ENCODE measurements around the gene PDE4D.

The PDE4D gene

DNA sequence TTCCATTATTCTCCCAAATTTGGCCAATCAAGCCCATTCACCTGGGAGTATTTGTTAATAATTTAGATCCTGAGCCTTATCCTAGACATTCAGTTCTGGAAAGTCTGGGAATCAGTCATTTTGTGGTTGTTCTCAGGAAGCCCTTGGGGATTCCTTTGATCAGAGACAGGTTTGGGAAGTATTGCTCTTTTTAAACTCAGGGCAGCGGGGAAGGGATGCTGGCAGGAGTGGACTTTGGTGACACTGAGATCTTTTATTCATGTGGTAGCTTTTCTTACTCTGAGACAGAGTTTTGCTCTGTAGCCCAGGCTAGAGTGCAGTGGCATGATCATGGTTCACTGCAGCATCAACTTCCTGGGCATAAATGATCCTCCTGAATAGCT, 723.8 kb downstream of the PDE4D start:
- Histone ChIP-seq H3K4me3 (ENCODE audit: low read depth, low read length) (no peak overlapping the region), H3K27ac (no peak overlapping the region), H3K27me3 (ENCODE audit: insufficient read depth, low read depth, severe bottlenecking) (no peaks in the 10 kb centered on the region), H3K9me3 (ENCODE audit: severe bottlenecking) (no peaks in the 10 kb centered on the region), H3K36me3 (no peaks in the 10 kb centered on the region)
- TF ChIP-seq, protein P1, sequence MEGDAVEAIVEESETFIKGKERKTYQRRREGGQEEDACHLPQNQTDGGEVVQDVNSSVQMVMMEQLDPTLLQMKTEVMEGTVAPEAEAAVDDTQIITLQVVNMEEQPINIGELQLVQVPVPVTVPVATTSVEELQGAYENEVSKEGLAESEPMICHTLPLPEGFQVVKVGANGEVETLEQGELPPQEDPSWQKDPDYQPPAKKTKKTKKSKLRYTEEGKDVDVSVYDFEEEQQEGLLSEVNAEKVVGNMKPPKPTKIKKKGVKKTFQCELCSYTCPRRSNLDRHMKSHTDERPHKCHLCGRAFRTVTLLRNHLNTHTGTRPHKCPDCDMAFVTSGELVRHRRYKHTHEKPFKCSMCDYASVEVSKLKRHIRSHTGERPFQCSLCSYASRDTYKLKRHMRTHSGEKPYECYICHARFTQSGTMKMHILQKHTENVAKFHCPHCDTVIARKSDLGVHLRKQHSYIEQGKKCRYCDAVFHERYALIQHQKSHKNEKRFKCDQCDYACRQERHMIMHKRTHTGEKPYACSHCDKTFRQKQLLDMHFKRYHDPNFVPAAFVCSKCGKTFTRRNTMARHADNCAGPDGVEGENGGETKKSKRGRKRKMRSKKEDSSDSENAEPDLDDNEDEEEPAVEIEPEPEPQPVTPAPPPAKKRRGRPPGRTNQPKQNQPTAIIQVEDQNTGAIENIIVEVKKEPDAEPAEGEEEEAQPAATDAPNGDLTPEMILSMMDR (IDR thresholded peaks at IDR 0.05; ENCODE audit: low read depth, low read length): no peak
- DNase-seq: no peak

DNA sequence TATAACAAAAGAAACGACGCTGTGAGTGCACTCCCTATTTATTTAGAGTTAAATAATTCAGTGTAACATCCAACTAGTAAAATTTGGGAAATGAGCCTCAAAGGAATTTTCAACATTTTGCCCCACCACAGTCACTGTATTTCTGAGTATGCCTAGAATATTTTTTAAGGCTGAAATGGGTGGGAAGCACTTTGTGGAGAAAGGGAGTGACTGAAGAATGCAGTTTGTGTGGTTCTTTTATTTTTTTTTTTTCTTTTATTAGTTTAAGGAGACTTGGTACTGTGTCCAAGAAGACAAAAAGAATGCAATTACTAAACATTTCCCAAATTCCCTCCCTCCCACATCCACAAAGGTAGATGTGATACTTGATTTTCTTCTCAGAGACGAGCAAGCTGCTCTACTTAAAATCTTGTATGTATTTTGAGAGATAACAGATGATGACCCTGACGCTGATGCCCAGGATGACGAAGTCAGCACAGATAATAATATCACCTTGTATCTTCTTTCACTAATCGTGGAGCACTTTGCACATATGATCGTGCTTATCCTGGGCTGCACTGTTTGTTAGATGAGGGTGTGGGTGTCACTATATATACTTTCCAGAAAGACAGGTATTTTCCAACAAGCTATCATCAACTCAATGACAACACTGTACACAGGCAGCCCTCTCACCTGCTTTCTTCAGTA, 724.3 kb downstream of the PDE4D start:
- no peak for DNase-seq
- Histone ChIP-seq H3K4me3 (ENCODE audit: low read depth, low read length) (no peak overlapping the region), H3K27ac (no peak overlapping the region), H3K27me3 (ENCODE audit: insufficient read depth, low read depth, severe bottlenecking) (no peaks in the 10 kb centered on the region), H3K36me3 (no peaks in the 10 kb centered on the region), H3K9me3 (ENCODE audit: severe bottlenecking) (no peaks in the 10 kb centered on the region)
- TF ChIP-seq, protein P1 (IDR thresholded peaks at IDR 0.05; ENCODE audit: low read depth, low read length): no peak

DNA sequence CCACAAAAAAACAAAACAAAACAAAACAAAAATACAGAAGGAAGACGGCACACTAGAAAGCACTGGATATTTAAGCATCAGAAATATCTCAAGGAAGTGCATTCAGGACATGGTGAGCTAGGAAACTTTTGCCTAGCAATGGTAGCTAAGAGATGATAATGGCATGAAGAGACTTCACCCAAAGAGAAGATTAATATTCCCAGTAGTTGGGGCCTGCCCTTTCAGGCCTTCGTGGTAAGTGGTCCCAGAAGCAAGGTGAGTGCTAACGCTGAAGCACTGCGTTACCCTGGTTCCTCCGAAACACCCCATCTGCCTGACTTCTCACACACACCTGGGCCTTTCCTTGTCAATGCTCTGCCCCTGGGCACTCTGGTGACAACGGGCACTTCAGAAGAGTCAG, 725.5 kb downstream of the PDE4D start:
- no peaks in the 10 kb centered on the region for H3K9me3 ChIP-seq (ENCODE audit: severe bottlenecking)

DNA sequence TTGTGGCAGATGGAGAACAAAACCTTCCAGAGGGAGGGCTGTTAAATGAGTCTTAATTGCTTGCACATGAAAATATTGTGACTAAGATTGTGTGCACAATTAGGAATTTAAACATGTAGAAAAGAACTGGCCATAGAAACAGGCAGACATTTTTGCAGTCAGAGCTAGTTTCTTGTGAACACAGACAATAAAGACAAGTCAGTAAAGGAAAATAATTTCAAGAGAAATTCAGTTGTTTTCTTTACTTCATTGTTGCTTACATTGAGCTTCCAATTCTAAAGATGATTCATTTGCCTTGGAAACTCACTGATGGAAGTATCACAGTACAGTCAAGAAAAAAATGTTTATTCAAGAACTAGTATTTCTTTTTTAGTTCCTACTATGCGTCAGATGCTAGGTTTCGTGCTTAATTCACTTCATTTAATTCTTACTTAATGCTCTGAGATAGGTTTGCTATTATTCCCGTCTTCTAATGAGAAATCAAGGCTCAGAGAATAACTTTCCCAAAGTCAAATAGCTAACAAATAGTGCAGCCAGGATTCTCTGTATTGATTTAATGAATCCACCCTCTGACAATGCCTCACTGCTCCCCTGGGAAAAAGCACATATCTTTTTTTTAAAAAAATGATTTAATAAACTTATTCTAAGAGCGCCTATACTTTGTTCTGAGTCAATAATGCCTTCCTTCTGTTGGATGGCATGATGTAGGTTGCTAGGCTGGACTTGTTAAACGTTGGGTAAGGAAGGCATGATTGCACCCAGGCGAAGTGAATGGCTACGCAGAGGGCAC, 729.3 kb downstream of the PDE4D start:
- Histone ChIP-seq H3K4me3 (ENCODE audit: low read depth, low read length) (no peak overlapping the region), H3K27me3 (ENCODE audit: insufficient read depth, low read depth, severe bottlenecking) (no peaks in the 10 kb centered on the region), H3K9me3 (ENCODE audit: severe bottlenecking) (no peaks in the 10 kb centered on the region), H3K27ac (no peak overlapping the region), H3K36me3 (no peaks in the 10 kb centered on the region)
- TF ChIP-seq, protein P1 (IDR thresholded peaks at IDR 0.05; ENCODE audit: low read depth, low read length): no peak
- no peak for DNase-seq

More for the DNA sequence above, 725.5 kb downstream of the PDE4D start:
- TF ChIP-seq, protein P1 (IDR thresholded peaks at IDR 0.05; ENCODE audit: low read depth, low read length): no peak
- H3K27ac ChIP-seq: no peak overlapping the region
- DNase-seq: no peak
- H3K36me3 ChIP-seq: no peaks in the 10 kb centered on the region
- no peak overlapping the region for H3K4me3 ChIP-seq (ENCODE audit: low read depth, low read length)
- H3K27me3 ChIP-seq (ENCODE audit: insufficient read depth, low read depth, severe bottlenecking): no peaks in the 10 kb centered on the region

DNA sequence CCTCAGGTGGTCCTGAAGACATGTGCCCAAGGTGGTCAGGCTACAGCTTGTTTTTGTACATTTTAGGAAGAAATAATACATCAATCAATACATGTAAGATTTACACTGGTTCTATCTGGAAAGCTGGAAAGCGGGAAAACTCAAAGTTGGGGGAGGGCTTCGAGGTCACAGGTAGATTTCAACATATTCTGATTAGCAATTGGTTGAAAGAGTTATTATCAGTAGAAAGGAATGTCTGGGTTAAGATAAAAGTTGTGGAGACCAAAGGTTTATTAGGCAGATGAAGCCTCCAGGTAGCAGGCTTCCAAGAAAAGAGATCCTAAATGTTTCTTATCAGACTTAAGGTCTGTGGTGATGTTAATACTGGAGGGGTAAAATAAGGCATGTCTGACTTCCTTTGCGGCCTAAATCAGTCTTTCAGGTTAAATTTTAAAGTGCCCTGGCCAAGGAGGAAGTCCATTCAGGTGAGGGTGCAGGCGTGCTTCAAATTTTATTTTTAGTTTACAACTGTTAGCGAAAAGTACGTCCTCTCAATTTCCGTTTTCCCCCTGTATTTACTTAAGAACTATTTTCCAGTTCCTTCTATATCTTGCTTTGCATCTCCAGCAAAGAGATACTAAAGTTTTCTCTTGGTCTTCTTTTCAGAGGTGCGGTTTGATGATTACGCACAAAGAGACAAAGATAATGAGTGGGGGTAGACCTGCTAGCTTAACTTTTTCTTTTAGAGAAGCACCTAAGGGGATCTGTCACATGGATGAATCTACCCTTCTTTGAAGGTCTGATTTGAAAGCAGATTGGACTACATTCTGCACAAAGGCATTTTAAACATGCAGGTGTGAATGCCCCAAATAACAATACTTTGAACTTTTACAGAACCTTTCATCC, 732.1 kb downstream of the PDE4D start:
- no peaks in the 10 kb centered on the region for H3K36me3 ChIP-seq
- no peak overlapping the region for H3K4me3 ChIP-seq (ENCODE audit: low read depth, low read length)
- H3K9me3 ChIP-seq (ENCODE audit: severe bottlenecking): no peaks in the 10 kb centered on the region
- H3K27ac ChIP-seq: no peak overlapping the region
- H3K27me3 ChIP-seq (ENCODE audit: insufficient read depth, low read depth, severe bottlenecking): no peaks in the 10 kb centered on the region
- DNase-seq: no peak
- TF ChIP-seq, protein P1 (IDR thresholded peaks at IDR 0.05; ENCODE audit: low read depth, low read length): no peak
